22Rv1 (cell line): Measurements from ENCODE around the gene MPRIP.

Source experiments
- ZFX ChIP-seq: fragments of 450-650 bp; IDR thresholded peaks from 2 replicates; pipeline ENCODE4 v1.6.1; 2017; ENCODE audit warnings: antibody characterized with exemption, borderline replicate concordance
- TF ChIP-seq, protein P1 (sequence below): fragments of 450-650 bp; IDR thresholded peaks from 2 replicates; pipeline ENCODE4 v1.5.1; 2017; ENCODE audit warnings: mild to moderate bottlenecking

DNA sequence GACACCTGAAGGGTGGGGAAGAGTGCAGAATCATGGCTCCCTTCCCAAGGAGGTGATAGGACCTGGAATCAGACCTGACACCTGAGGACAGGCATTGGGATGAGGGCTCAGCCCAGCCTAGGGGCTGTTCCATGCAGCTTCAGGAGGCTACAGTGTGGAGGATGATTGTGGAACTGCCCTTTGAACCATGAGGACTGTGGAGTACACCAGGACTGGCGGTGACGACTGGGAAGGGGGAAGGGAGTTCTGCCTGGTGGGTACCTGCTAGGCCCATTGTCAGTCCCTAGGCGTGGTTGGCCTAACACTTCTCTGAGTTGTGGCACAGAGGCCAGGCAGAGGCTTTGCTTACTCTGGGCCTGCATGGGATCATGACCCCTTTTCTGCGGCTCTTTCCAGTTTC lies 76.1 kb downstream of the MPRIP start:
- TF ChIP-seq, protein P1, sequence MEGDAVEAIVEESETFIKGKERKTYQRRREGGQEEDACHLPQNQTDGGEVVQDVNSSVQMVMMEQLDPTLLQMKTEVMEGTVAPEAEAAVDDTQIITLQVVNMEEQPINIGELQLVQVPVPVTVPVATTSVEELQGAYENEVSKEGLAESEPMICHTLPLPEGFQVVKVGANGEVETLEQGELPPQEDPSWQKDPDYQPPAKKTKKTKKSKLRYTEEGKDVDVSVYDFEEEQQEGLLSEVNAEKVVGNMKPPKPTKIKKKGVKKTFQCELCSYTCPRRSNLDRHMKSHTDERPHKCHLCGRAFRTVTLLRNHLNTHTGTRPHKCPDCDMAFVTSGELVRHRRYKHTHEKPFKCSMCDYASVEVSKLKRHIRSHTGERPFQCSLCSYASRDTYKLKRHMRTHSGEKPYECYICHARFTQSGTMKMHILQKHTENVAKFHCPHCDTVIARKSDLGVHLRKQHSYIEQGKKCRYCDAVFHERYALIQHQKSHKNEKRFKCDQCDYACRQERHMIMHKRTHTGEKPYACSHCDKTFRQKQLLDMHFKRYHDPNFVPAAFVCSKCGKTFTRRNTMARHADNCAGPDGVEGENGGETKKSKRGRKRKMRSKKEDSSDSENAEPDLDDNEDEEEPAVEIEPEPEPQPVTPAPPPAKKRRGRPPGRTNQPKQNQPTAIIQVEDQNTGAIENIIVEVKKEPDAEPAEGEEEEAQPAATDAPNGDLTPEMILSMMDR, result no peak
- no peak for TF ChIP-seq ZFX
